ENCODE data around the gene CKB.

CKB gene

GRCh38 chr14:103491691-103492090 is 30.9 kb downstream of the CKB start:
- Histone ChIP-seq H3K4me2 (ENCODE audit: low read depth, low read length) (no peak overlapping the region), H3K27me3 (replicated peaks; ENCODE audit: insufficient read depth, low read length) (no peaks in the 10 kb centered on the region), H3K9ac (ENCODE audit: low read length) (no peak overlapping the region), H3K4me1 (ENCODE audit: low read length) (no peaks in the 10 kb centered on the region), H2AFZ (ENCODE audit: low read length) (no peak overlapping the region), H3K9me2 (replicated peaks; ENCODE audit: insufficient read depth, low read length) (no peaks in the 10 kb centered on the region), H3K79me2 (ENCODE audit: low read length) (no peaks in the 10 kb centered on the region), H3K9me3 (replicated peaks; ENCODE audit: insufficient read depth, low read length) (no peaks in the 10 kb centered on the region), H3K27ac (ENCODE audit: low read length) (no peak overlapping the region), H3K4me3 (ENCODE audit: low read length) (no peak overlapping the region), H3F3A (ENCODE audit: insufficient read depth, low read length) (no peaks in the 10 kb centered on the region), H3K36me3 (replicated peaks; ENCODE audit: insufficient read depth, low read length) (no peaks in the 10 kb centered on the region), H4K20me1 (ENCODE audit: insufficient read depth, low read length) (no peaks in the 10 kb centered on the region)
- TF ChIP-seq EZH2 (optimal IDR thresholded peaks at IDR 0.05; ENCODE audit: low read depth, low read length), result no peak
- TF ChIP-seq EZH2phosphoT487 (IDR thresholded peaks at IDR 0.05; ENCODE audit: low read length), result no peak
- no peak for TF ChIP-seq CTCF (IDR thresholded peaks at IDR 0.05; ENCODE audit: low read length)
- no peak for DNase-seq

GRCh38 chr14:103489621-103490020 is 33.0 kb downstream of the CKB start:
- no peak for TF ChIP-seq EZH2 (optimal IDR thresholded peaks at IDR 0.05; ENCODE audit: low read depth, low read length)
- no peak for TF ChIP-seq EZH2phosphoT487 (IDR thresholded peaks at IDR 0.05; ENCODE audit: low read length)
- TF ChIP-seq CTCF (IDR thresholded peaks at IDR 0.05; ENCODE audit: low read length), result no peak
- Histone ChIP-seq H3K9me2 (replicated peaks; ENCODE audit: insufficient read depth, low read length) (no peaks in the 10 kb centered on the region), H3K4me2 (ENCODE audit: low read depth, low read length) (no peak overlapping the region), H3K4me3 (ENCODE audit: low read length) (no peak overlapping the region), H2AFZ (ENCODE audit: low read length) (no peak overlapping the region), H3K9ac (ENCODE audit: low read length) (no peak overlapping the region), H4K20me1 (ENCODE audit: insufficient read depth, low read length) (no peaks in the 10 kb centered on the region), H3K9me3 (replicated peaks; ENCODE audit: insufficient read depth, low read length) (no peaks in the 10 kb centered on the region), H3K36me3 (replicated peaks; ENCODE audit: insufficient read depth, low read length) (no peaks in the 10 kb centered on the region), H3K4me1 (ENCODE audit: low read length) (no peaks in the 10 kb centered on the region), H3F3A (ENCODE audit: insufficient read depth, low read length) (no peaks in the 10 kb centered on the region), H3K27me3 (replicated peaks; ENCODE audit: insufficient read depth, low read length) (no peaks in the 10 kb centered on the region), H3K79me2 (ENCODE audit: low read length) (no peaks in the 10 kb centered on the region), H3K27ac (ENCODE audit: low read length) (no peak overlapping the region)
- DNase-seq, result no peak

- Histone ChIP-seq H3K4me2 (ENCODE audit: low read depth, low read length) (no peak overlapping the region), H3K9ac (ENCODE audit: low read length) (no peak overlapping the region), H3K36me3 (replicated peaks; ENCODE audit: insufficient read depth, low read length) (no peaks in the 10 kb centered on the region), H3K27me3 (replicated peaks; ENCODE audit: insufficient read depth, low read length) (no peaks in the 10 kb centered on the region), H3K79me2 (ENCODE audit: low read length) (no peaks in the 10 kb centered on the region), H3K9me2 (replicated peaks; ENCODE audit: insufficient read depth, low read length) (no peaks in the 10 kb centered on the region), H4K20me1 (ENCODE audit: insufficient read depth, low read length) (no peaks in the 10 kb centered on the region), H3F3A (ENCODE audit: insufficient read depth, low read length) (no peaks in the 10 kb centered on the region), H3K4me1 (ENCODE audit: low read length) (no peaks in the 10 kb centered on the region), H3K9me3 (replicated peaks; ENCODE audit: insufficient read depth, low read length) (no peaks in the 10 kb centered on the region), H3K27ac (ENCODE audit: low read length) (no peak overlapping the region), H2AFZ (ENCODE audit: low read length) (no peak overlapping the region), H3K4me3 (ENCODE audit: low read length) (no peak overlapping the region)
- TF ChIP-seq EZH2phosphoT487 (IDR thresholded peaks at IDR 0.05; ENCODE audit: low read length) (no peak), EZH2 (optimal IDR thresholded peaks at IDR 0.05; ENCODE audit: low read depth, low read length) (no peak), CTCF (IDR thresholded peaks at IDR 0.05; ENCODE audit: low read length) (no peak)
- DNase-seq, result no peak
These were observed 33.7 kb downstream of the CKB start for GRCh38 chr14:103488960-103489359.

All from MM.1S (cell line).